GM12865 (cell line): ENCODE data around the gene RSPH6A.

Experiments
- DNase-seq: peaks from one replicate; pipeline ENCODE4 v3.0.0; 2010; ENCODE audit warnings: low read depth
- H3K4me3 ChIP-seq: 2 replicates; pipeline ENCODE4 v1.5.1; 2011; ENCODE audit warnings: mild to moderate bottlenecking, low read depth, low read length, control low read depth
- CTCF ChIP-seq: IDR thresholded peaks from 2 replicates; pipeline ENCODE4 v1.5.1; 2011; ENCODE audit warnings: low read length, control low read depth, low read depth, inconsistent platforms; ENCODE audit not compliant: insufficient read depth; ENCODE audit errors: missing control alignments

The RSPH6A gene

GRCh38 chr19:45860359-45861259, 45.5 kb upstream of the RSPH6A start:
- peak overlapping the region; percentile 60; the same call in 1 of the 2 replicates for H3K4me3 ChIP-seq
- no peak for TF ChIP-seq CTCF
- no peak for DNase-seq

DNA sequence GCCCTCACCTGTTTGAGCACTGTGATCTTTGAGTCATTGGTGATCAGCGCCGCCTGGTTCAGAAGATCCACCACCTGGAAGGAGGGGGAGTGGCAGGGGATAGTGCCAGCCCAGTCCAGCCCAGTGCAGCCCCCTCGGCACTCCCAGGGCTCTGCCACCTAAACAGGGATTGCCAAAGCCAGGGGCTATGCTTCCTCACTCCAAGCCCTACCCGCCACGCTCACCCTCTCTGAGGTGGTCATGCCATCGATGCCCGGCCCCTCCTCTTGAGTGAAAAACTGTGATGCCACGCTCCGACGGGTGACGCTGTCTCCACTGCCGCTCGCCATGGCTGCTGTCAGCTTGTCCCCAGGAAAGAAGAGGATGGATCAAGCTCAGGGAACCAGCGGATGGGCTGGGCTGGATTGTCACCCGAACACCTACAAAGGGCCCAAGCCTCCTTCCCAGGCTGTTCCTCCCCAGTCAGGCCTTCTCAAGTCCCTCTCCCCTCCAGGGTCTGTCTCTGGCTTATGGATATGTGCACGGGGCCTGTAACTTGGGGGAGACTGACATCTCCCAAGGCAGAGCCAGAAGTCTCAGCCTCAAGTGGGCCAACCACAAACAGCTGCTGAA, 39.2 kb upstream of the RSPH6A start:
- no peak for DNase-seq
- H3K4me3 ChIP-seq = no peak overlapping the region
- TF ChIP-seq CTCF = no peak

- no peak for TF ChIP-seq CTCF
- no peak for DNase-seq
- no peak overlapping the region for H3K4me3 ChIP-seq
Observed at GRCh38 chr19:45852983-45853382, 37.9 kb upstream of the RSPH6A start.

DNA sequence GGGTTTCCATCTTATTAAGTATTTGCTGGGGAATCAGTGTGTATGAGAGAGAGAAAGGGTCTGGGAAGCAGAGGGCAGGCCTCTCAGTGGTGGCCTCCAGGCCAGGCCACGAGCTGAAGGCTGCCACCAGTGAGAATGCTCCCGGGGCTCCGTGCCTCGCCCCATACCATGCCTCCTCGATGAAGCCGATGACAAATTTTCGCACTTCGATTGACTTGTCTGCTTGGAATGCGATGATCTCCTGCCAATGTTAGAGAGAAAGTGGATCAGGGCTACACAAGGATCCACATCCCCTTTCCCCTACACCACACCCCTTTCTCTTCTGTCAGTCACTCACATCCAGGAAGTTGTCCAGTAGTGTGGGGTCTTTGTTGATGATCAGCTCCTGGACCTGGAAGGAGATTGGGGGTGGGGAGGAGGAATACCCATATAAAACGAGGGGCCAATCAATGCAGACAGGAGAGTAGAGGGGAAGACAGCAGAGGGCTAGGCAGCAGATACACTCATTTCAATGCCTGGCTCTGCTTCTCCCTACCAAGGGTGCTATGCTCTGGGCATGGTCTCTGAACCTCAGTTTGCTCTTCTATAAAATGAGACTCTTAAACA, 37.1 kb upstream of the RSPH6A start:
- no peak overlapping the region for H3K4me3 ChIP-seq
- DNase-seq = no peak
- no peak for TF ChIP-seq CTCF

DNA sequence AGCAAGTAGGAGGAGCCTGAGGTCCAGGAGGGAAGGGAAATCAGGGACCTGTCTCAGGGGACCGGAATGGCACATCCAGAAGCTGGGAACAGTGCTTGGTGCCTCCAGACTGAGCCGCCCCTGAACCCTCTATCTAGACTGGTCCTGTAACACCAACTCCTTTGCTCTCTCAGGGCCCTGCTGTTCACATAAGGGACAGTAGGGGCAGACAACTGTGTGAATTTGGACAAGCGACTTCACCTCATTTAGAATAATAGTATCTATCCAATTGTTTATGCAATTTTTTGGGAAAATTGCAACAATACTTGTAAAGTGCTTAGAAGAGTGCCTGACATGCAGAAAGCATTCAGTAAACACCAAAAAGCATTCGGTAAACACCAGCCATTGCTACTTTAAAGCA, 33.8 kb upstream of the RSPH6A start:
- no peak overlapping the region for H3K4me3 ChIP-seq
- DNase-seq = no peak
- peak; percentile 20 for TF ChIP-seq CTCF

DNA sequence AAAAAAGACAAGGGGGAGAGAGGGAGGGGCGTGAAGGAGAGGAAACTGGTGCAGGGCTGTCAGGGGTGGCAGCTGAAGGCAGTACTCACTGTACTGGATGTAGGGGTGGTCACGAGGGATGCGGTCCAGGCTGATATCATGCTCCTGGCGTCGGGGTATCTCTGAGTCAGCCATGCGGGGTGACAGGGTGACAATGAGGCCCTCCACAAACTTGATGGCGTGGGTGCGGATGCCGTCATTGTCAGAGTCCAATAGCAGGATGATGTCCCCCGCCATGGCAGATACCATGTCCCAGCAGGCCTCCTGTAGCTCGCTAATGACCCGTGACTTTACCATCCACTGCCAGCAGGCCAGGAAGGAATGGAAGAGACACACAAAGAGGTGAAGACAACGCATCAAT, 32.6 kb upstream of the RSPH6A start:
- no peak for DNase-seq
- no peak overlapping the region for H3K4me3 ChIP-seq
- no peak for TF ChIP-seq CTCF

DNA sequence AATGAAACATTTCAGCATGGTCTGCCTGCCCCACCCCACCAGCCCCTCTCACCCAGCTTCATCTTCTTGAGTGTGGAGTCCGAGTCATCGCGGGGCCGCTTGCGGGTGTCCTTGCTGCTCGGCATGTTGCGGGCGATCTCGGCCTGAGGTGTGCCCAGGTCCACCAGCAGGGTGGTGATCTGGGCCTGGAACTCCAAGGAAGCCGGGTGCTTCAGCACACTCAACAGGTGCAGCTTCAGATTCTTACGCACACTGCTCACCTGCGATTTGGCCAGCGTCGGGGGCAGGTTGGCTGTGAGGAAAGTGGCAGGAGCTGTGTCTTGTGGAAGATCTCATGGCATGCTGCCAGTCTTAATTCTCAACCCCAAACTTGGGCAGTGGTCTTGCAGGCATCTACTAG, 27.1 kb upstream of the RSPH6A start:
- TF ChIP-seq CTCF = no peak
- no peak for DNase-seq
- no peak overlapping the region for H3K4me3 ChIP-seq
